Measurements from ENCODE around the gene POT1. TPM values are rescaled to one million over a fixed set of nuclear protein-coding genes. Genes with fewer than 3 reads are reported as not detected.

The POT1 gene
- total RNA-seq, 4 donors from 2014 or later = 3.7 to 15.1 (median 14.7) TPM

DNA sequence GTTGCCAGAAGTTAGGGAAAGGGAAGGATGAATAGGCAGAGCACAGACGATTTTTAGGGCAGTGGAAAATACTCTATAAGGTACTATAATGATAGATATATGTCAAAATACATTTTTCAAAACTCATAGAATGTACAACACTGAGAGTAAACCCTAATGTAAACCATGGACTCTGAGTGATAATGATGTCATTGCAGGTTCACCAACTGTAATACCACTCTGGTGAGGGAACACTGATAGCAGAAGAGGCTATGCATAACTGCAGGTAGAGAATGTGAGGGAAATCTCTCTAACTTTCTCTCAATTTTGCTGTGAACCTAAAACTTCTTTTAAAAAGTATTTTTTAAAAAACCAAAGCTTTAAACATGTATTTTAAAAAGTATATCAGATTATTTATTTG is 22.1 kb downstream of the POT1 start:
- H3K36me3 ChIP-seq = no peaks in the 10 kb centered on the region
- WGBS, 2 donors (ENCODE audit: low coverage in 1 of 2) = 75 to 80% methylated on average over 1 of the region's 1 CpG
- DNase-seq = no peak
- no peaks in the 10 kb centered on the region for H3K27me3 ChIP-seq
- intact Hi-C loops (cut with DNase I; ENCODE audit: low total_unique reads) = no loop called here
- no peaks in the 10 kb centered on the region for H3K4me1 ChIP-seq
- TF ChIP-seq, protein P1, sequence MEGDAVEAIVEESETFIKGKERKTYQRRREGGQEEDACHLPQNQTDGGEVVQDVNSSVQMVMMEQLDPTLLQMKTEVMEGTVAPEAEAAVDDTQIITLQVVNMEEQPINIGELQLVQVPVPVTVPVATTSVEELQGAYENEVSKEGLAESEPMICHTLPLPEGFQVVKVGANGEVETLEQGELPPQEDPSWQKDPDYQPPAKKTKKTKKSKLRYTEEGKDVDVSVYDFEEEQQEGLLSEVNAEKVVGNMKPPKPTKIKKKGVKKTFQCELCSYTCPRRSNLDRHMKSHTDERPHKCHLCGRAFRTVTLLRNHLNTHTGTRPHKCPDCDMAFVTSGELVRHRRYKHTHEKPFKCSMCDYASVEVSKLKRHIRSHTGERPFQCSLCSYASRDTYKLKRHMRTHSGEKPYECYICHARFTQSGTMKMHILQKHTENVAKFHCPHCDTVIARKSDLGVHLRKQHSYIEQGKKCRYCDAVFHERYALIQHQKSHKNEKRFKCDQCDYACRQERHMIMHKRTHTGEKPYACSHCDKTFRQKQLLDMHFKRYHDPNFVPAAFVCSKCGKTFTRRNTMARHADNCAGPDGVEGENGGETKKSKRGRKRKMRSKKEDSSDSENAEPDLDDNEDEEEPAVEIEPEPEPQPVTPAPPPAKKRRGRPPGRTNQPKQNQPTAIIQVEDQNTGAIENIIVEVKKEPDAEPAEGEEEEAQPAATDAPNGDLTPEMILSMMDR (IDR thresholded peaks at IDR 0.05) = no peak
- TF ChIP-seq POLR2AphosphoS5 (IDR thresholded peaks at IDR 0.05) (no peak), EP300 (IDR thresholded peaks at IDR 0.05; ENCODE audit: low read depth) (no peak), POLR2A (IDR thresholded peaks at IDR 0.05) (no peak)
- no peak overlapping the region for H3K27ac ChIP-seq
- in situ Hi-C loops (cut with MboI; ENCODE audit: low pct_ligation_motif_present in 1 of 4, low pct_unique_long_range_greater_than_20kb in 1 of 4, low sequenced_read_pairs in 3 of 4) = no loop called here
- no peak overlapping the region for H3K4me3 ChIP-seq
- no peaks in the 10 kb centered on the region for H3K9me3 ChIP-seq

DNA sequence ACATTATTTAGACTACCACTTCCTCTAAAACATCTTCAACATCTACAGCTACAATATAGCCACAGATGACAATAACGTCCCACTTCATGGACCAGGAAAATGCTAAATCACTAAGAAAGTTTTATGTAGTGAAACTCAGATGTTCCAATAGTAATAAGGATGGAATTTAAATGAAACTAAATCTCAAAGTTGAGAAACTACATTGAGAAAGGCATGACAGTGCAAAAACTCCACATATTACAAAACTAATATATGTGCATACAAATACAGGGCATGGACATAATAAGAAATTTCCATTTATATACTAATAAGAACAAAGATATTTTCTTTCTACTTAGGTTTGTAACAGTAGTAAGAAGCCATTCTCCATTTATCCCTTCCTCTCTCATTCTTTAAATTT is 31.1 kb downstream of the POT1 start:
- DNase-seq = no peak
- intact Hi-C loops (cut with DNase I; ENCODE audit: low total_unique reads) = no loop called here
- Histone ChIP-seq H3K27me3 (no peaks in the 10 kb centered on the region), H3K4me1 (no peaks in the 10 kb centered on the region), H3K4me3 (no peak overlapping the region), H3K9me3 (no peaks in the 10 kb centered on the region), H3K36me3 (no peaks in the 10 kb centered on the region), H3K27ac (no peak overlapping the region)
- WGBS, 2 donors (ENCODE audit: low coverage in 1 of 2) = 60 to 82% methylated on average over 1 of the region's 1 CpG
- TF ChIP-seq POLR2AphosphoS5 (IDR thresholded peaks at IDR 0.05) = no peak
- TF ChIP-seq EP300 (IDR thresholded peaks at IDR 0.05; ENCODE audit: low read depth) = no peak
- TF ChIP-seq, protein P1 (IDR thresholded peaks at IDR 0.05) = no peak
- TF ChIP-seq POLR2A (IDR thresholded peaks at IDR 0.05) = no peak
- in situ Hi-C loops (cut with MboI; ENCODE audit: low pct_ligation_motif_present in 1 of 4, low pct_unique_long_range_greater_than_20kb in 1 of 4, low sequenced_read_pairs in 3 of 4) = no loop called here

DNA sequence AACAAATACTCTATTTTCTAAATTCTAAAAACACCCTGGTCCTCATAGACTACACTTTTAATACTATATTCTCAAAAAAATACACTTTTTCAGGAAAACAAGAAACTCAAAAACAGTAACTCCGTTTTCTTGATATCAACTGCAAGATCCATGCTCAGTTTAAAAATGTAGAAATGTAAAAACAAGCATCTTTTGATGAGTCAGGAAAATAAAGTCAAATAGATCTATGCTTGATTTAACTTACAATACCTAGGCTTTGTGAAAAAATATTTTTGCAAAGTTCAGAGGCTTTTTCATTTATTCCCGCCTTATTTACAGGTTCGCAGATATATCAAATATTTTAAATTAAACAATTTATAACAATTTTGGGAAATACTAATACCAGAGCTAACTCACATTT is 33.6 kb downstream of the POT1 start:
- Histone ChIP-seq H3K9me3 (no peaks in the 10 kb centered on the region), H3K4me3 (no peak overlapping the region), H3K36me3 (peaks cover 0 to 14% (median 5%) of the 10 kb centered on the region in 4 donors), H3K27me3 (no peaks in the 10 kb centered on the region), H3K27ac (no peak overlapping the region), H3K4me1 (no peaks in the 10 kb centered on the region)
- TF ChIP-seq, protein P1 (IDR thresholded peaks at IDR 0.05) = no peak
- TF ChIP-seq POLR2AphosphoS5 (IDR thresholded peaks at IDR 0.05) = no peak
- TF ChIP-seq EP300 (IDR thresholded peaks at IDR 0.05; ENCODE audit: low read depth) = no peak
- no peak for TF ChIP-seq POLR2A (IDR thresholded peaks at IDR 0.05)
- DNase-seq = no peak
- intact Hi-C loops (cut with DNase I; ENCODE audit: low total_unique reads) (no loop called here), in situ Hi-C loops (cut with MboI; ENCODE audit: low pct_ligation_motif_present in 1 of 4, low pct_unique_long_range_greater_than_20kb in 1 of 4, low sequenced_read_pairs in 3 of 4) (no loop called here)
- WGBS, 2 donors (ENCODE audit: low coverage in 1 of 2) = 95 to 98% methylated on average over 3 of the region's 3 CpGs

DNA sequence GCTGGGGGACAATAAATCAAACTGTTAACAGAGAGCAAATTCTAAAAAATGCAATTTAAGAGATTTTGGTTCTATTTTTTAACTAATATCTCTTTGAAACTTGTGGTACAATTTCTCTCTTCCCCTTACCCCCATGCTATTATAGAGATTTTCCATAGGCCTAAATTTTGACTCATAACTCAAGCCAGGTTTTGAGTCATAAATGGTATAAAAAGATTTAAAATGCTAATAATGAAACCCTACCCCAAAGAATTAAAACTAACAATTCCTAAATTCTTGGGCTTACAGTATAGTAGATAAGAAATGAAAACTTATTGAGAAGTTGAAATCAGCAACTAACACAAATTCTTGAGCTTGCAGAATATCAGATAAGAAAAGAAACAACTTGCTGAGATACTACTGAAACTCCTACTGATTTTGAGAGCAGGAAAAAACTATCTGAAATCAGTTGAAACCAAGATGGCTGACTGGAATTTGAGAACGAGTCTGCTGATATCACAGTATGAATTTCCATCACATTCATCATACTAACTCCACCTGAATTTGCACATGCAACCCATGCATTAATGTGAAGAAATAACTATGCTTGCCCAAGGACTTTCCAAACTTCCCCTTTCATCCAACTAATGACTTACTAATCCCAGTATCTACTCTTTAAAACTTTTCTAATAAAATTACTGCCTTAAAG is 36.3 kb downstream of the POT1 start:
- Histone ChIP-seq H3K36me3 (peaks cover 0 to 16% (median 8%) of the 10 kb centered on the region in 4 donors), H3K27ac (no peak overlapping the region), H3K9me3 (no peaks in the 10 kb centered on the region), H3K4me1 (no peaks in the 10 kb centered on the region), H3K27me3 (no peaks in the 10 kb centered on the region), H3K4me3 (no peak overlapping the region)
- WGBS, 2 donors (ENCODE audit: low coverage in 1 of 2) = 73 to 87% methylated on average over 1 of the region's 1 CpG
- intact Hi-C loops (cut with DNase I; ENCODE audit: low total_unique reads) = no loop called here
- in situ Hi-C loops (cut with MboI; ENCODE audit: low pct_ligation_motif_present in 1 of 4, low pct_unique_long_range_greater_than_20kb in 1 of 4, low sequenced_read_pairs in 3 of 4) = no loop called here
- TF ChIP-seq, protein P1 (IDR thresholded peaks at IDR 0.05) = no peak
- no peak for TF ChIP-seq POLR2A (IDR thresholded peaks at IDR 0.05)
- TF ChIP-seq POLR2AphosphoS5 (IDR thresholded peaks at IDR 0.05) = no peak
- no peak for TF ChIP-seq EP300 (IDR thresholded peaks at IDR 0.05; ENCODE audit: low read depth)
- DNase-seq = no peak

Data from transverse colon (tissue), 4 donors.